Measurements from ENCODE around the gene ICAM3.

GRCh38 chr19:10356431-10356830 lies 17.0 kb upstream of the ICAM3 start:
- TF ChIP-seq CTCF (IDR thresholded peaks at IDR 0.05) (no peak), POLR2A (IDR thresholded peaks at IDR 0.05) (no peak)

Measured in vagina (tissue), 2 donors.